Measurements from ENCODE around the gene RIN3. TPM values are rescaled to one million over a fixed set of nuclear protein-coding genes. Genes with fewer than 3 reads are reported as not detected.
A peak's percentile ranks its signal among the peaks of the same experiment; 100 is the strongest.
"Not testable (repeated sequence)": the region's sequence is repeated elsewhere in the genome, so short reads cannot be mapped to it uniquely, and the experiment has no call there.

The RIN3 gene
- total RNA-seq, 1 experiment from 2014 or later: 0.86 TPM

DNA sequence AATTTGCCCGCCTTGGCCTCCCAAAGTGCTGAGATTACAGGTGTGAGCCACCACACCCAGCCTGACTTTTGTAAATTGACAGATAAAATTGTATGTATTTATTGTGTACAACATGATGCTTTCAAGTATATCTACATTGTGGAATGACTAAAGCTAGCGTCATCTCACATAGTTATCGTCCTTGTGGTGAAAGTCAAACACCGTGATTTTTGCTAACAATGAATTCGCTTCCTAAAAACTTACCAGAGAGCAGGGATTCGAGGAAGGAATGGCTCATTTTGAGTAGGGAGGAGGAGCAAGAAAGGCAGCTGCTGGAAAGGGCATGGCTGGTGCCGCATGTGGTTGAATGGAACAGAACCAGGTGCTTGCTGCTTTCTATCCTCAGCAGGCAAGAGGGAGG, 149.5 kb downstream of the RIN3 start:
- DNase-seq (ENCODE audit: low read depth): no peak

DNA sequence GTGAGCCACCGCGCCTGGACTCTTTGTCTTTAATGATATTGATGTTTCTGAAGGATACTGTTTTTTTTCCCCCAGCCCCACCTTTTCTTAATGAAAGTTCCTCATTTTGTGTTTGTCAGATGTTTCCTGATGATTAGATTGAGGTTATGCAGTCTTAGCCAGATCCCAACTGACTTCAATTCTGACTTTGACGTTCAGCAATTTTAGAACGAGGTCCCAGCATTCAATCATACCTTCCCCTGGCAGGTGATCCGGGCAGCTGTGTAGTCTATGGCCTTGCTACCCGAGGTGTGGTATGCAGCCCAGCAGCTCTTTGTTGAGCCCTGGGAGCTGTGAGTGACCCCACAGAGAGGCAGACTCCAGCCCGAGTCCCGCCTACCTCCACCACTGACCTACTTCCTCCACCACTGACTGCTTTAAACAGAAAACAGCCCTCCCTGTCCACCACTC, 152.1 kb downstream of the RIN3 start:
- DNase-seq (ENCODE audit: low read depth): no peak

DNA sequence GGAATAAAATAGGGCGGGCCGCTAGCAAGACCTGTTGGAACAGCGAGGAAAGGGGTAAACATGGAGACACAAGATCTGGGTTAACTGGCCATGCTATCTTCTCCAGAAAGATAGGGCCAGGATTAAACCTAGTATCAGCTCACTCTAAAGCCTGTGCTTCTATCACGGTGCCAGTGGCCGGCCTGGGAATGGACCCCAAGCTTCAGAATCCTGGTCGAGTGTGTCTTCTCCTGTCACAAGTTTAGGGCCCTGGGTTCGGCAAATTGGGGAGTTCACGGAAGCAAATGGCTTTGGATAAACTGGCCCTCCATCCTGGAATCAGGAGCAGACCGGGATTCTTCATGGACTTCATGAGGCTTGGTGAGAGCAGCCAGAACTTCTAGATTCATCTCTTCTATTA, 152.7 kb downstream of the RIN3 start:
- no peak for DNase-seq (ENCODE audit: low read depth)

DNA sequence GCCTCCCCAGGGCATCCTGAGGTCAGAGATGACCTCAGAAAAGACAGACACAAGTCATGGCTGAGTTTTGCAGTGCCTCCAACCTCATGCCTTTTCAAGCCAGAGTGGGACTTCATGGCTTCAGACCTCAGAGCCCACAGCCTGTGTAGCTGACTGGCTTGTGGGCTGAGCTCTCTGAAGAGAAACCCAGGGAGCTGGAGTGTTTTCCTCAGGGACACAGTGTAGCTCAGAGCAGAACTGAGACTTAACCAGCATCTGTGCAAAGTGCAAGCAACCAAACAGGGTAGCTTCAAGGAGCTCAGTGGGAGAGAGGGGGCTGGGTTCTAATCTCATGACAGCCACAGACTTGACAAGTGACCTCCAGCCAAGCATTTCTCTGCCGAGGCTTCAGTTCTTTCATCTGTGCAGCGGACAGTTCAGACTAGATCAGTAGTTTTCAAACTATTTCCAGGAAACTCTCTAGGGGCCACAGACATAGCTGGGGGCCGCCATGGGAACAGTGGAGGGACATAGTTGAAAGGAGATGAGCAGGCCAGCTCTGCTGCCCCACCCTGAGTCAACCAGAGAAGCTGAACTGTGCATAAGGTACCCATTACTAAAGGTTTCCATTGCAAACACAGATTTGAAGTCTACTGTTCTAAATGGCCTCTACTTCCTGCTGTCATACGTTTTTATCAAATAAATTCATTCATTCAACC, 154.8 kb downstream of the RIN3 start:
- DNase-seq (ENCODE audit: low read depth): no peak

DNA sequence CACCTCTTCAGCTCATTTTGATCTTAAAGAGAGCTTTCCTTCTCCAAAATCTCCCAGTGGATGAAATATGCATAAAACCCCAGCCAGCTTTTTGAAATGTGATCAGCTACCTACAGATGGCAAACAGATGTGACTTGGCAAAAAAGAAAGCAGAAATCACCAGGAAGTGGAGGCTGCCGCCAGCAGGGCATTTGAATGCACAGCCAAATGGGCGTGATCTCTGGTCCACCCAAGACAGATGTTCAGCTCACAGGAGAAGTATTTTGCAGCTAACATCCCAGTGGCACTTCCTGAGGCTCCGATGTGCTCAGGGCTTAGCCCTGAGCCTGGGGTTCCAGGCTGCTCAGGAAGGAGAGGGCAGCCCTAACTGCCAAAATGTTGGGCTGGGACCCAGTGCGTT, 156.6 kb downstream of the RIN3 start:
- DNase-seq (ENCODE audit: low read depth): peak; percentile 76

DNA sequence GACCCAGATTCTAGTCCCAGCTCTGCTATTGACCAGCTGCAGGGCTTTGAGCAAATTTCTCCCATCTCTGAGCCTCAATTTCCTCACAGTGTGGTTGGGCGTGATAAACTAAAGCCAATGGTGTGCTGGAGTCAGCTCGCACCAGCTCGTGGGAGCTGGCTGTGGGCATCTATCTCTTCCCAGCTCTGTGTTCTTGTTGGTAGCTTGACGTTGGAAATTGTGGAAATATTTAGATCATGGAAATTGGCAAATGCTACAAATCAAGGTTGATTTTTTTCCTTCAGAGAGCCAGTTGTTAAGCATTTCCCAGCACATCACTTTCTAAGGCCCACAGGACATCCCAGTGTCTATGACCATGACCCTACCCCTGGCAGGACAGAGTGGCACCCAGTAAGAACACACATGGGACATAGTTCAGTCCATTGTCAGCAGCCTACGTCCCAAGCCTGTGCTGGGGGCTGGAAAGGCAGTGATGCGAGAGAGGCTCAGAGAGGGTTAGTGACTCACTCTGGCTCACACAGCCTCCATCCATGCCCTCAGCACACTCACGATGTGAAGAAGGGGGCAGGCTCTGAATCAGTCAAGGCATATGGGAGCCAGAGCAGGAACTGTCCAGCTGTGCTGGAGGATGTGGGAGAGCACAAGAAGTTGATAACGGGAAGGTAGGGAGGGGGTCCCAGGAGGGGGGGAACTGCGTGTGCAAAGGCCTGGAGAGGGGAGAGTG, 157.2 kb downstream of the RIN3 start:
- peak; percentile 57 for DNase-seq (ENCODE audit: low read depth)

DNA sequence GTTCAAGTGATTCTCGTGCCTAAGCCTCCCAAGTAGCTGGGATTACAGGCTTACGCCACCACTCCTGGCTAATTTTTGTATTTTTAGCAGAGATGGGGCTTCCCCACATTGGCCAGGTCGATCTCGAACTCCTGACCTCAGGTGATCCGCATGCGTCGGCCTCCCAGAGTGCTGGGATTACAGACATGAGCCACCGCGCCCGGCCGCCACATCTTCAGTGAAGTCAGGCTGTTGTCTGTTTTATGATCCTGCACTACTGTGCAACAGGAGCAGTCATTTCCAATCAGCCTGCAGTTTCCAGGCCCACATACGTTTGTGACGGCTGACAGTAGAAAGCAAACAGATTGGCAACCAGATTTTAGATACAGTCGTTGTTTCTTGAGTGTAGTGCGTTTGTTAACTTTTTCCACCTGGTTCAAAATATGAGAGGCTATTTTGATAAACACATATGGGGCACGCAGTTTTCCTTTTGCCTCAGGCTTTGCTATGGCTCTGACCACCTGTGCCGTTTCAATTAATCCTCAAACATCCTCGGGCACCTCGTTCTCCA, 160.1 kb downstream of the RIN3 start:
- no peak for DNase-seq (ENCODE audit: low read depth)

DNA sequence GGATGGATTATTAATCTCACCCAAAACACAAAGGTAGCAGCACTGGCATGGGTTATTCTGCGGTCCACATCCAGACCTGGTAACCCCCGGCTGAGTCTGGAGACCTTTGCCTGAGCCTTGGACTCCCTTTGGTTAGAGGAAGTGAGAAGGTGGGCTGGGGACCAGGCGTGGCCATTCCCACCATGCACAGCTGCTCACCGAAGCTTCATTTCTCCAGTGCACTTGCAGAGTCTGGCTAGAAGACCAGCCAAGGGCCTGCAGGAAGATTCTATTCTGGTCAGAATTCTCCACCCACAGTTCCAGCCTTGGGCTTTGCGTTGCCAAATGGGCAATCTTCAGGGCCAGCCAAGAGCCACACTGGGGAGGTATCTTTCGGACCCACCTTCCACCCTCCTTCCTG, 161.8 kb downstream of the RIN3 start:
- no peak for DNase-seq (ENCODE audit: low read depth)

DNA sequence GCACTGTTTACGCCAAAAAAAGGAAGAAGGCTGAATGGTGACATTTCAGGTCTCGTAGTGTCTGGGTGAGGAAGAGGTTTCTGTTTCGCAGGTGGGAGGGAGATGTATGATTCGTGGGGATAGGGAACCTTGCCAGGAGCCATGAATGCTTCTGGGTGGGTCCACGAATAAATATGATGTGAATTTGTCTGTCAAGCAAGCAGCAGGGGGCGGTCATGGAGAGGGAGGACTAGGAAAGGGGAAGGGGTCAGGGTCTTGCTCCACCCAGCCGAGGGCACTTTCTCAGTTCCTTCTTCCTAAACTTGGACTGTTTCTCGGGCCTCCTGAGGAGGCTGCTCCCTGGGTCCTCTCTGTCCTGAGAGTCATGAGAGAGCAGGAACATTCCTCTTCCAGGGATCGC, 162.4 kb downstream of the RIN3 start:
- no peak for DNase-seq (ENCODE audit: low read depth)

DNA sequence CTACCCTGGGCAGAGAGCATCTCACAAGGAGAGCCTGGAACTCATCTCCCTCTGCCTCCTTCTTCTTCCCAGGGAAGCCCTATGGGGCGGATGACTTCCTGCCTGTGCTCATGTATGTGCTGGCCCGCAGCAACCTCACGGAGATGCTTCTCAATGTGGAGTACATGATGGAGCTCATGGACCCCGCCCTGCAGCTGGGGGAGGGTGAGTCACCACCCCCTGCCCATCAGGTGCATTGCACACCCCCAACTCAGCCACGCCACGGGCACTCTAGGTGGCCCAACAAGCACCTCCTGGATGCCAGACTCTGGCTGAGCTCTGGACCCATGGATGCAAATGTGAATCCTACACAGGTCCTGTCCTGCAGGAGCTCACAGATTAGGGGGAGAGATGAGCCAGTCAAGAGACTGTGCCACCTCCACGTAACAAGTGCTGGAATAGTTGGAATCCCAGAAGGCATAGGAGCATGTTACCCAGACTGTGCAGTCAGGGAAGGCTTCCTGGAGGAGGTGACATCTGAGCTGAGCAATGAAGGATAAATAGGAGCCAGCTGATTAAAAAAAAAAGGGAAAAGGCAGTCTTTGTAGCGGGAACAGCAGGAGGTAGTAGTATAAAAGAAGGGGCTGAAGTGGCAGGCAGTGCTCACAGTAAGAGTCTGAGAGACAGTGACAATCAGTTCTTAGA, 163.0 kb downstream of the RIN3 start:
- no peak for DNase-seq (ENCODE audit: low read depth)

DNA sequence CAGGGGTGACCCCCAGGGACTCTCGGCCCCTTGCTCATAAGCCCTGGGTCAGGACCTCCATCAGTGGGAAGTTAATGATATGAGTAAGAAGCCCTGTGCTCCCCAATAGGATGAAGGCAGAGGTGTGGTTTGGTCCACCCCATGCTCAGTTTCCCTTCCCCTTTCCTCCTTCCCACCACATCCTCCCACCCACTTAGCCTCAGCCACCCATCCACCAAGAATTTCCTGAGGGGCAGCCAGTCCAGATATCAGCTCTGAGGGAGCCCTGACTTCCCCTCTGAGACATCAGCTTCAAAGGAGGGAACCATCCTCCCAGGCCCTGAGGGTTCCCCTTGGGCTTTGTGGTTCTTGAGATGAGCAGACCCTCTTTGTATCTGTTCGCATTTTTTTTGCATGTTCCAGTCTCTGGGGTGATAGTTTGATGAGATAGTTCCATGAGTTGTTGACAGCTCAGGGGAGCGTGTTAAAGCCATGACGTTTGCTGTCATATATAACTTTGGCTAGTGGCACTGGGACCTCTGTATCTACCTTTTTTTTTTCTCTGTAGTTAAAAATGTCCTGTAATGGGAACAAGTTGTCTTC, 163.6 kb downstream of the RIN3 start:
- DNase-seq (ENCODE audit: low read depth): no peak

DNA sequence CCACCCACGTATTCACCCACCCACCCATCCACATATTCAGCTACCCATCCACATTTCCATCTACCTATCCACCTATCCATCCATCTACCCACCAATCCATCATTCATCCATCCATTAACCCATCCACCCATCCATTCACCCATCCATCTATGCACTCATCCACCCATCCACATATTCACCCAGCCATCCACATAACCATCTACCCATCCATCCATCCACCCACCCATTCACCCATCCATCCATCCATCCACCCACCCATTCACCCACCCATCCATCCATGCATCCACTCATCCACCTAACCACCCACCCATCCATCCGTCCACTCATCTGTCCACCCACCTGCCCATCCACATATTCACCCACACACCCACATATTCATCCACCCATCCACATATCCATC, 164.4 kb downstream of the RIN3 start:
- DNase-seq (ENCODE audit: low read depth): no peak

DNA sequence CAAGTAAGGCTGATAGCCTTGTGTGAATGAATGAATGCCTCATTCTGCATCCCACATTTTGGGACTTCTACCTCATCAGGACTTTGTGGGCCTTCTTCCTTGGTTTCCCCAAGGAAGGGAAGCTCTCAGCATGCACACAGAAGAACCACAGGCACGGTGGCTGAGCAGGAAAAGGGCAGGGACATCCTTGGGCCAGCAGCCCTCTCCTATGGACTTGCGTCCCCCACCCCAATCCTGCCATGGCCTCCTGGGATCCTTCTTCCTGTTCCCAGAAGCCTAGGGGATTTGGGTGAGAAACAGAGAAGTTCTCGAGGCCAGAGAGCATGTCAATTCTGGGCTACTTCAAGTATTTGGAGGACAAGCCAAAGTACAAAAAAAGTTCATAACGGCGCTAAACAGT, 165.2 kb downstream of the RIN3 start:
- DNase-seq (ENCODE audit: low read depth): no peak

DNA sequence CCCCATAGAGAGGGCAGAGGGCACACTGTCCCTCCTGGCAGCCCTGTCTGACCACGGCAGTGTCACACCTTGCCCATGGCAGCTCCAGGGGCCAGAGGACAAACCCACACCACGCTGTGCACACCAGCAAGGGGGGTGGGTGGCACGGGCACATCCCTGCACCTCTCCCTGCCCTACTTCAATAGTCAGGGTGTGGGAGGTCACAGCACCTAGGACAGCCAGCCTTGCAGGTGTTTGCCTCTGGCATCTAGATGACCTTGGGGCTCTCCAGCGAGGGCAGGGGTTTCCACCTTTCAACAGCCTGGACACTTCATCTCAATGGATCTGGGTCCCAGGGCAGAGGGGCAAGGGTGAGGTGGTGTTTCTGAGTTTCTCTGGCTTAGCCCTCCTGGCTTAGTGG, 165.7 kb downstream of the RIN3 start:
- DNase-seq (ENCODE audit: low read depth): no peak

DNA sequence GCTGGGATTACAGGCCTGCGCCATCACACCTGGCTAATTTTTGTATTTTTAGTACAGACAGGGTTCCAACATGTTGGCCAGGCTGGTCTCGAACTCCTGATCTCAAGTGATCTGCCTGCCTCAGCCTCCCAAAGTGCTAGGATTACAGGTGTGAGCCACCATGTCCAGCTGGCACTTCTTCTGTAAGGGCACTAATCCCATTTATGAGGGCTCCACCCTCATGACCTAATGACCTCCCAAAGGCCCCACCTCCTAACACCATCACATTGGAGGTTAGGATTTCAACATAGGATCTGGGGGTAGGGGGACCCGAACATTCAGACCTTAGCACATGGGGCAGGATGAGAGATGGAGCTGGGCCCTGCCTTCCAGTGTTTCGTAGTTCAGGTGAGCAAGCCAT, 166.7 kb downstream of the RIN3 start:
- not testable (repeated sequence) for DNase-seq (ENCODE audit: low read depth)

DNA sequence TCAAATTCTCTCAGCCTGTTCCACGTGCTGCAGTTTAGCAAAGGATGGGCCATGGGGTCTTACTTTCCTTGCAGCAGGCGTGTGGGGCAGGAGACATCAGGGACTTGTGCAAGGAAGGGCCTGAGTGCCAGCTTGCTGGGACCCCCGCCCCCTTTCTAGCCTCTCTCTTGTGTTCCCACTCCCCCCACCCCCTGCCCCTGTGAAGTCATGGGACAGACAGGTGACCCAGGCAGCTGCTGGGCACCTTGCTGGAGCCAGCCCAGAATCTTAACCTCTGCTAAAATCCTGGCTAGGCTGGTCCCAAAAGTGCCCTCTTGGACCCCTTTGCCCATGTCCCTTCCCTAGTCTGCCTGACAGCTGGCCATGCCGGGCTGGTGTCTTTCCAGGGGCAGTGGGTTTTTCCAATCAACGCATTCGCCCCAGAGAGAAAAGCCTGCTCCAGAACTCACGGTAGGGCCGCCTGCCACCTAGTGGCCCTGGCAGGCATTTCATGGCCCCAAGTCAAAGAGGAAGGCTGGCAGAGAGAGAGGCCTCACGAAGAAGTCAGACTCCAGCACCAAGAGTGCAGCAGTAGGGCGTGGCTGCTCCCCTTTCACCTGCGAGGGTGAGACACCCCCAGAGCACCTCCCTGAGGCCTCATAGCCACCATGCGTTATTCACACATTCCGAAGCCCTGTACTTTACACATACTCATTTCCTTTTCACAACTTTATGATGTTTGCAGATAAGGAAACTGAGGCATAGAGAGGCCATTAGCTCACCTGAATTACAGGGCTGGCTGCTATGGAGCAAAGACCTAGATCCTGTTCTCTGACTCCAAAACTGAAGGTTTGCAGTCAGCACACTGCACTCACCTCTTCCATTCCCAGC, 167.4 kb downstream of the RIN3 start:
- peak; percentile 77 for DNase-seq (ENCODE audit: low read depth)

DNA sequence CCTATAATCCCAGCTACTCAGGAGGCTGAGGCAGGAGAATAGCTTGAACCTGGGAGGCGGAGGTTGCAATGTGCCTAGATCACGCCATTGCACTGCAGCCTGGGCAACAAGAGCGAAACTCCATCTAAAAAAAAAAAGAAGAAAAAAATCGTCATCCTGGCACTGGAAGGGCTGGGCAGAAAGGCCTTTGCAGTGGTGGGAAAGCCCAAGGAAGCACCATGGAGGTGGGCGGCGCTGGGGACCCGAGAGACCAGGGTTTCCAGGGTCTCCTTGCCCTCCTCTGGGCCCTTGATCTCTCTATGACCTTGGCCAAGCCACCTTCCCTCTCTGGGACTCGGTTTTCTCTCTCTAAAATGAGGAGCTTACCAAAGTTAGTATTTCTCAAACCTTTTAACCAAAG, 169.5 kb downstream of the RIN3 start:
- DNase-seq (ENCODE audit: low read depth): no peak

DNA sequence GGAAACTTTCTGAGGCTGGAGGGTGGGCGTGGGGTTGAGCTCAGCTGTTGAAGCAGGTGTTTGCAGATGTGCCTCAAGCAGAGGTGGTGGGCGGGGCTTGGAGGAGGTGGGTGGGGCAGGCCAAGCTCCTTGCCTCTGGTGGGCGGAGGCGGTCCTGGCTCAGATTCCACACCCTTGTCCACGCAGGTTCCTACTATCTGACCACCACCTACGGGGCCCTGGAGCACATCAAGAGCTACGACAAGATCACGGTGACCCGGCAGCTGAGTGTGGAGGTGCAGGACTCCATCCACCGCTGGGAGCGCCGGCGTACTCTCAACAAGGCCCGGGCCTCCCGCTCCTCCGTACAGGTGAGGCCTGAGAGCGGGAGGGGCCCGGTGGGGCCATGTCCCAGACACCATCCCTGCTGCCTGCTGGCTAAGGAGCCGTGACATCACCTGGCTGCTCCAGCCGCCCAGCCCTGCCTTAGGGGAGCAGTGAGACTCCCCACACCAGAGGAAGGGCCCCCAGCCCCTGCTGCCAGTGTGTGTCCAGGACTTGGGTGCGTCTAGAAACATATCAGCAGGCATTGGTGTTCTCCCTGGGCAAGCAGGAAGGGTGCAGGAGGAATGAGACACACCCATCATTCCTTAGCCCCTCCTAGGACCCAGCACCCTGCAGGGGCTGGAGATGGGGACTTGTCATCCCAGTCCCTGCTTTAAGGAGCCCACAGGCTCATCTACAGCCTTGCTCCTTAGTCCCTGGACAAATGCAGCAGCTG, 171.4 kb downstream of the RIN3 start:
- no peak for DNase-seq (ENCODE audit: low read depth)

DNA sequence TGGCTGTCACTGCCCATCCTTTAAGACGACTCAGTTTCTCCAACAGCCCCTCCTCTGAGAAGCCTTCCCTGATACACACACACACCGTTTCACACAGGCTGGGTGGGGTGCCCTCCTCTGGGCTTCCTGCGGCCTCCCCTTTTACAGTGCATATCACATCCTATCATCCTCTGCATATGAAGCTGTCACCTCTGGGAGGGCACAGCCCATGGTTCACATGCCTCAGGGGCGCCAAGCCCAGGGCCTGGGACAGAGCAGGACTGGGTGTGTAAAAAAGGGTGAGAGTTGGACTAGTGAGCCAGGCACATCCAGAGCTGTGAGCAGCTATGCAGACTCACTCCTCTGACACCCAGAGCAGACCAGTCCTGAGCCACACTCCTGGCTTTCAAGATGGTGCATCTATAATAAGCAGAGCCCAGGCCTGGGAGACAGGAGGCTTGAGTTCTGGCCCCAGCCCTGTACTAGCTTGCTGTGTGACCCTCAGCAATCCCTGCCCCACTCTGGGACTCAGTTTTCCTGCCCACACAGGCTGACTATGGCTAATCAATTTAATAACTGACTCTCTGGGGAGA, 172.3 kb downstream of the RIN3 start:
- DNase-seq (ENCODE audit: low read depth): no peak

DNA sequence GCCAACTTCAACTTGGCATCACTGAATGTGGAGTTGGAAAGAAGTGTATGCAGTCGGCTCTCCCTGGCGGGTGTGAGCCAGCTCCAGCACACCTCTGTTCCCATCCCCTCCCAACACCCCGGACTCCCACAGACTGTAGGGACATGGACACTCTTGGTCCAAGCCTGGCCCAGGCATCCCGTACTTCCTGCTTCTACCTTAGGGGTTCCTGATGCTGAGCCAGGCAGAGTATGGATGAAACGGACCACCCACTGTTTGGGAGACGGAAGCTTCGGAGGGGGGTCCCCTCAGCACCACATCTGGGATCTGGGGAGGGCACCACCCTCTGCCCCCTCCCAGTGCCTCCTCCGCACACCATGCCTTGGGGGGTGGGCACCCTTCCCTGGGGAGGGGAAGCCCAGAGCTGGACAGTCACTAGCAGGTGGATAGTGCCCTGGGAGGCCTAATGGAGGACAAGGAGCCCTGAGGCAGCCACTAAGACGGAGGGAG, 172.9 kb downstream of the RIN3 start:
- DNase-seq (ENCODE audit: low read depth): no peak

Measured in Daoy (cell line).